ENCODE measurements around the gene DPF3. TPM values are rescaled to one million over a fixed set of nuclear protein-coding genes. Genes with fewer than 3 reads are reported as not detected.

DPF3 gene
- polyA plus RNA-seq, 2 of the 4 experiments (the other 2 are of a cell fraction), result 0.05 to 0.09 TPM

GRCh38 chr14:72868500-72868899 is 25.4 kb downstream of the DPF3 start:
- TF ChIP-seq HOXB13 (CRISPR knock-in tag; IDR thresholded peaks at IDR 0.05; ENCODE audit: low read depth), result no peak
- no peak for TF ChIP-seq TFCP2L1 (CRISPR knock-in tag; IDR thresholded peaks at IDR 0.05)
- TF ChIP-seq HMGXB4 (CRISPR knock-in tag; IDR thresholded peaks at IDR 0.05; ENCODE audit: borderline replicate concordance), result no peak
- TF ChIP-seq EHF (CRISPR knock-in tag; IDR thresholded peaks at IDR 0.05), result no peak
- no peak for TF ChIP-seq HEYL (CRISPR knock-in tag; IDR thresholded peaks at IDR 0.05)
- TF ChIP-seq CHD4 (IDR thresholded peaks at IDR 0.05; ENCODE audit: borderline replicate concordance), result no peak
- TF ChIP-seq JUNB (IDR thresholded peaks at IDR 0.05), result no peak
- H3K4me2 ChIP-seq, result no peak overlapping the region
- H3K4me1 ChIP-seq, result no peaks in the 10 kb centered on the region
- POLR2A ChIA-PET, result no interaction called here
- CTCF ChIA-PET, result no interaction called here
- H3K4me3 ChIP-seq, result no peak overlapping the region
- no peak for ATAC-seq
- 18% methylated on average over 3 of the region's 3 CpGs for WGBS (ENCODE audit: missing lambda C conversion rate)
- no peak for DNase-seq (ENCODE audit: low read depth in 1 of 2, low spot score in 1 of 2)
- no peaks in the 10 kb centered on the region; the same call in 2 of the 3 replicates for H3K9me3 ChIP-seq
- H3K27ac ChIP-seq, result no peak overlapping the region
- FAIRE-seq, result no peak

GRCh38 chr14:72864712-72865365 is 29.1 kb downstream of the DPF3 start:
- WGBS (ENCODE audit: missing lambda C conversion rate), result 18% methylated on average over 6 of the region's 6 CpGs
- no peak overlapping the region for H3K4me2 ChIP-seq
- POLR2A ChIA-PET, result no interaction called here

GRCh38 chr14:72863216-72864006 is 30.5 kb downstream of the DPF3 start:
- no peak for TF ChIP-seq MAFK (IDR thresholded peaks at IDR 0.05; ENCODE audit: partially characterized antibody)
- no peak for TF ChIP-seq EHMT2 (IDR thresholded peaks at IDR 0.05; ENCODE audit: low read depth)
- TF ChIP-seq TP53 (CRISPR knock-in tag; IDR thresholded peaks at IDR 0.05), result no peak
- no peak for TF ChIP-seq ZNF302 (CRISPR knock-in tag; IDR thresholded peaks at IDR 0.05)
- no peak for TF ChIP-seq ELK1 (IDR thresholded peaks at IDR 0.05; ENCODE audit: low read depth, low read length)
- no peak for TF ChIP-seq PBX3 (IDR thresholded peaks at IDR 0.05)
- WGBS (ENCODE audit: missing lambda C conversion rate), result 32% methylated on average over 7 of the region's 7 CpGs
- ATAC-seq (no peak), DNase-seq (ENCODE audit: low read depth in 1 of 2, low spot score in 1 of 2) (no peak), FAIRE-seq (no peak)
- POLR2A ChIA-PET, result no interaction called here
- no peak overlapping the region for H3K27ac ChIP-seq
- H3K4me2 ChIP-seq, result no peak overlapping the region
- H3K4me1 ChIP-seq, result no peaks in the 10 kb centered on the region
- CTCF ChIA-PET, result interaction anchor here (0.6 to 0.9 kb wide), 3 partner anchors 23 to 350 kb away, joined by 3 to 4 read pairs (median 3); no protein-coding TSS in a partner anchor
- no peak overlapping the region for H3K4me3 ChIP-seq
- no peaks in the 10 kb centered on the region for H3K9me3 ChIP-seq

More at GRCh38 chr14:72864712-72865365, 29.1 kb downstream of the DPF3 start:
- no peaks in the 10 kb centered on the region for H3K4me1 ChIP-seq
- no peak overlapping the region for H3K27ac ChIP-seq
- FAIRE-seq, result no peak
- TF ChIP-seq BCL3 (IDR thresholded peaks at IDR 0.05) (no peak), ZC3H11A (IDR thresholded peaks at IDR 0.05) (no peak), JUNB (IDR thresholded peaks at IDR 0.05) (no peak), HOXB5 (CRISPR knock-in tag; IDR thresholded peaks at IDR 0.05) (no peak), CHD4 (IDR thresholded peaks at IDR 0.05; ENCODE audit: borderline replicate concordance) (no peak), E2F6 (IDR thresholded peaks at IDR 0.05; ENCODE audit: borderline replicate concordance, low read depth) (no peak), MAFK (IDR thresholded peaks at IDR 0.05; ENCODE audit: partially characterized antibody) (no peak), ZNF302 (CRISPR knock-in tag; IDR thresholded peaks at IDR 0.05) (no peak)
- H3K4me3 ChIP-seq, result no peak overlapping the region
- no peak for DNase-seq (ENCODE audit: low read depth in 1 of 2, low spot score in 1 of 2)
- CTCF ChIA-PET, result interaction anchor here (0.5 kb wide), 1 partner anchor 607 kb away, joined by 3 read pairs; no protein-coding TSS in a partner anchor
- no peak for ATAC-seq
- H3K9me3 ChIP-seq, result no peaks in the 10 kb centered on the region

Data from A549 (cell line).